IPS-NIHi7 (cell line): ENCODE data around the gene KRTAP20-1.

Source experiments
- DNase-seq: peaks from one replicate; pipeline ENCODE4 v3.0.0; 2012; ENCODE audit warnings: mixed read lengths; ENCODE audit errors: extremely low spot score

Gene KRTAP20-1

GRCh38 chr21:30616125-30616524 lies at the start of gene KRTAP20-1:
TSS of gene KRTAP20-1 (plus strand) at chr21:30616425. CDS start at chr21:30616455, 30 bp downstream.
- DNase-seq: no peak

GRCh38 chr21:30567617-30568016 lies 48.6 kb upstream of the KRTAP20-1 start:
- no peak for DNase-seq

- DNase-seq: no peak
Measured at GRCh38 chr21:30577766-30578165, 38.5 kb upstream of the KRTAP20-1 start.

- no peak for DNase-seq
Measured at GRCh38 chr21:30579346-30579745, 36.9 kb upstream of the KRTAP20-1 start.

GRCh38 chr21:30580132-30580531 lies 36.1 kb upstream of the KRTAP20-1 start:
- no peak for DNase-seq

GRCh38 chr21:30582870-30583269 lies 33.4 kb upstream of the KRTAP20-1 start:
- DNase-seq: no peak

GRCh38 chr21:30590297-30590696 lies 25.9 kb upstream of the KRTAP20-1 start, which contains the start of gene KRTAP22-2:
TSS of gene KRTAP22-2 (minus strand) at chr21:30590397.
- DNase-seq: no peak

- DNase-seq: no peak
Measured at GRCh38 chr21:30592140-30592539, 24.1 kb upstream of the KRTAP20-1 start, which contains the start of gene KRTAP6-3. TSS of gene KRTAP6-3 (plus strand) at chr21:30592440. CDS start at chr21:30592446, 6 bp downstream.

GRCh38 chr21:30598802-30599201 lies 17.4 kb upstream of the KRTAP20-1 start, which contains the start of gene KRTAP6-2:
TSS of gene KRTAP6-2 (minus strand) at chr21:30598902. CDS start at chr21:30598874, 28 bp downstream.
- no peak for DNase-seq

GRCh38 chr21:30600787-30601186 lies 15.4 kb upstream of the KRTAP20-1 start, which contains the start of gene KRTAP22-1:
TSS of gene KRTAP22-1 (plus strand) at chr21:30601087.
- DNase-seq: no peak

GRCh38 chr21:30605968-30606367 lies 10.3 kb upstream of the KRTAP20-1 start:
- DNase-seq: peak; percentile 22

- DNase-seq: no peak
Measured at GRCh38 chr21:30612132-30612531, 4.1 kb upstream of the KRTAP20-1 start.

GRCh38 chr21:30613836-30614235 lies 2.4 kb upstream of the KRTAP20-1 start, which contains the start of gene KRTAP6-1:
TSS of gene KRTAP6-1 (minus strand) at chr21:30613930. CDS start at chr21:30613904, 26 bp downstream.
- DNase-seq: no peak

GRCh38 chr21:30615199-30615598 lies 1.0 kb upstream of the KRTAP20-1 start:
- DNase-seq: no peak

GRCh38 chr21:30620080-30620479 lies 3.9 kb downstream of the KRTAP20-1 start:
- no peak for DNase-seq

GRCh38 chr21:30620522-30620921 lies 4.3 kb downstream of the KRTAP20-1 start, which contains the start of gene KRTAP20-4:
TSS of gene KRTAP20-4 (plus strand) at chr21:30620627.
- no peak for DNase-seq

GRCh38 chr21:30623362-30623761 lies 7.1 kb downstream of the KRTAP20-1 start:
- DNase-seq: no peak

GRCh38 chr21:30625449-30626165 lies 9.4 kb downstream of the KRTAP20-1 start:
- DNase-seq: no peak

- no peak for DNase-seq
Measured at GRCh38 chr21:30628109-30628508, 11.9 kb downstream of the KRTAP20-1 start.

GRCh38 chr21:30629200-30629599 lies 13.0 kb downstream of the KRTAP20-1 start:
- DNase-seq: no peak

GRCh38 chr21:30634906-30635305 lies 18.7 kb downstream of the KRTAP20-1 start, which contains the start of gene KRTAP20-2:
TSS of gene KRTAP20-2 (plus strand) at chr21:30635206. CDS start at chr21:30635264, 58 bp downstream.
- DNase-seq: no peak

- no peak for DNase-seq
Measured at GRCh38 chr21:30638686-30639085, 22.5 kb downstream of the KRTAP20-1 start.

- DNase-seq: no peak
Measured at GRCh38 chr21:30642564-30642963, 26.3 kb downstream of the KRTAP20-1 start, which contains the start of gene KRTAP20-3. TSS of gene KRTAP20-3 (plus strand) at chr21:30642864.
